Hepatocyte (in vitro differentiated cells): ENCODE measurements around the gene SPAG16.

Source experiments
- CTCF ChIP-seq: fragments of 200-600 bp; sonication (generic); IDR thresholded peaks from 2 replicates; pipeline ENCODE4 v1.5.1; 2016; ENCODE audit warnings: antibody characterized with exemption, mild to moderate bottlenecking; ENCODE audit not compliant: poor library complexity
- EZH2 ChIP-seq: fragments of 200-600 bp; sonication (generic); IDR thresholded peaks from 2 replicates; pipeline ENCODE4 v1.6.1; 2016; ENCODE audit warnings: antibody characterized with exemption, mild to moderate bottlenecking, borderline replicate concordance
- EZH2phosphoT487 ChIP-seq: fragments of 200-600 bp; sonication (generic); IDR thresholded peaks from one replicate; pipeline ENCODE4 v1.6.1; 2018; ENCODE audit warnings: antibody characterized with exemption, mild to moderate bottlenecking, low read depth, moderate library complexity; ENCODE audit not compliant: unreplicated experiment, severe bottlenecking

GRCh38 chr2:213816583-213816982, 532.3 kb downstream of the SPAG16 start:
- TF ChIP-seq CTCF (no peak), EZH2phosphoT487 (no peak), EZH2 (no peak)
